ENCODE data around the gene ECI2. TPM values are rescaled to one million over a fixed set of nuclear protein-coding genes. Genes with fewer than 3 reads are reported as not detected.

ECI2 gene
- polyA plus RNA-seq, 1 of the 3 experiments (the other 2 are of a cell fraction): 45.1 TPM

DNA sequence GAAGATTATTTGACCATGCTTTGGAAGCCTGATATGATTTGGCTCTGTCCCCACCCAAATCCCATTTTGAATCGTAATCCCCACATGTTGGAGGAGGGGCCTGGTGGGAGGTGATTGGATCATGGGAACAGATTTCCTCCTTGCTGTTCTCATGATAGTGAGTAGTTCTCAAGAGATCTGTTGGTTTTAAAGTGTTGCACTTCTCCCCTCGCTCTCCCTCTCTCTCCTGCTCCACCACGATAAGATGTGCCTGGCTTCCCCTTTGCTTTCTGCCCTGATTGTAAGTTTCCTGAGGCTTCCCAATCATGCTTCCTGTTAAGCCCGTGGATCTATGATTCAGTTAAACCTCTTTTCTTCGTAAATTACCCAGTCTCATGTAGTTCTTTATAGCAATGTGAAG lies 34.7 kb downstream of the ECI2 start:
- CTCF ChIA-PET: no interaction called here
- no peak for TF ChIP-seq REST (IDR thresholded peaks at IDR 0.05; ENCODE audit: low read depth, low read length)
- no peak for TF ChIP-seq YY1 (IDR thresholded peaks at IDR 0.05; ENCODE audit: low read depth)
- Histone ChIP-seq H2AFZ (ENCODE audit: low read depth) (no peak overlapping the region), H3K9me3 (no peaks in the 10 kb centered on the region), H3K4me2 (no peak overlapping the region), H3K27me3 (ENCODE audit: insufficient read depth) (no peaks in the 10 kb centered on the region), H3K4me1 (ENCODE audit: control insufficient read depth in 1 of 2, insufficient read depth in 2 of 2, low read depth in 1 of 2, low read length in 1 of 2) (peaks cover 0 to 2% of the 10 kb centered on the region in 2 experiments; a peak in 1 of 4 replicates), H3K36me3 (replicated peaks in 1 of 2; ENCODE audit: control insufficient read depth in 1 of 2, insufficient read depth in 2 of 2, low read length in 1 of 2) (no peaks in the 10 kb centered on the region), H3K9me2 (no peaks in the 10 kb centered on the region), H4K20me1 (ENCODE audit: insufficient read depth) (no peaks in the 10 kb centered on the region), H3K4me3 (ENCODE audit: low read depth in 2 of 2, low read length in 1 of 2) (no peak overlapping the region), H3K9ac (no peak overlapping the region), H3K27ac (ENCODE audit: low read depth in 2 of 2, low read length in 1 of 2) (no peak overlapping the region), H3K79me2 (ENCODE audit: insufficient read depth) (no peaks in the 10 kb centered on the region), H3F3A (replicated peaks; ENCODE audit: insufficient read depth) (no peaks in the 10 kb centered on the region)
- POLR2A ChIA-PET: no interaction called here
- WGBS (ENCODE audit: low lambda C conversion rate): 53% methylated on average over 5 of the region's 5 CpGs
- DNase-seq: no peak

DNA sequence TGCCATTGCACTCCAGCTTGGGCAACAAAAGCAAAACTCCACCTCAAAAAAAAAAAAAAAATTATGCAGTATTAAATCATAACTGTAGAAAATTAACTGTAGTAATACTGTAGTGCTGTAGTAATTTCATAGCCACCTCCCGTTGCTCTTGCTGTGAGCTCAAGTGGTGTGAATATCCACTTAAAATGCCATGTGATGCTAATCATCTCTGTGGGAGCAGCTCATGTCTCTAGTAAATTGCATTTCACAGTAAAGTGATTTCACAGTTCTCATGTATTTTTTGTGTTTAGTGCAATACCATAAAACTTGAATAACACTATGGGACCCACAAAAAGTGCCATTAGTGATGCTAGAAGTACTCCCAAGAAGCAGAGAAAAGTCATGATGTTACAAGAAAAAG lies 42.1 kb downstream of the ECI2 start:
- H3K79me2 ChIP-seq (ENCODE audit: insufficient read depth): no peaks in the 10 kb centered on the region
- CTCF ChIA-PET: interaction anchor here (0.6 to 1.0 kb wide), 3 partner anchors 15 to 345 kb away, joined by 3 to 5 read pairs (median 3); no protein-coding TSS in a partner anchor

More for the DNA sequence above, 42.1 kb downstream of the ECI2 start:
- Histone ChIP-seq H3K9me3 (no peaks in the 10 kb centered on the region), H3K4me2 (no peak overlapping the region), H3K9me2 (no peaks in the 10 kb centered on the region), H3K27ac (ENCODE audit: low read depth in 2 of 2, low read length in 1 of 2) (no peak overlapping the region), H4K20me1 (ENCODE audit: insufficient read depth) (no peaks in the 10 kb centered on the region), H3F3A (replicated peaks; ENCODE audit: insufficient read depth) (no peaks in the 10 kb centered on the region), H3K9ac (no peak overlapping the region), H3K4me1 (ENCODE audit: control insufficient read depth in 1 of 2, insufficient read depth in 2 of 2, low read depth in 1 of 2, low read length in 1 of 2) (no peaks in the 10 kb centered on the region), H3K4me3 (ENCODE audit: low read depth in 2 of 2, low read length in 1 of 2) (no peak overlapping the region), H3K36me3 (replicated peaks in 1 of 2; ENCODE audit: control insufficient read depth in 1 of 2, insufficient read depth in 2 of 2, low read length in 1 of 2) (no peaks in the 10 kb centered on the region), H2AFZ (ENCODE audit: low read depth) (no peak overlapping the region), H3K27me3 (ENCODE audit: insufficient read depth) (no peaks in the 10 kb centered on the region)
- TF ChIP-seq USF2 (IDR thresholded peaks at IDR 0.05; ENCODE audit: borderline replicate concordance, low read depth, low read length) (no peak), CTCF (IDR thresholded peaks at IDR 0.05) (no peak), RFX5 (IDR thresholded peaks at IDR 0.05; ENCODE audit: low read length) (no peak), SMC3 (IDR thresholded peaks at IDR 0.05; ENCODE audit: low read depth, low read length) (no peak), MXI1 (IDR thresholded peaks at IDR 0.05; ENCODE audit: low read depth, low read length) (no peak), RXRA (IDR thresholded peaks at IDR 0.05; ENCODE audit: borderline replicate concordance, low read depth) (no peak), MEF2A (IDR thresholded peaks at IDR 0.05; ENCODE audit: borderline replicate concordance, low read depth) (no peak), GATA2 (CRISPR knock-in tag; IDR thresholded peaks at IDR 0.05) (no peak)
- no peak for DNase-seq
- WGBS (ENCODE audit: low lambda C conversion rate): 100% methylated on average over 1 of the region's 1 CpG
- POLR2A ChIA-PET: no interaction called here
